GM10266 (cell line): ENCODE measurements around the gene ADH1A.
"Not testable (repeated sequence)": the region's sequence is repeated elsewhere in the genome, so short reads cannot be mapped to it uniquely, and the experiment has no call there.

Experiments
- DNase-seq: peaks from one replicate; pipeline ENCODE4 v3.0.0; 2012; ENCODE audit errors: extremely low spot score
- CTCF ChIP-seq: IDR thresholded peaks from 2 replicates; pipeline ENCODE4 v1.5.1; 2012; ENCODE audit warnings: mild to moderate bottlenecking, low read depth; ENCODE audit not compliant: control insufficient read depth, insufficient read depth; ENCODE audit errors: missing control alignments

ADH1A gene

GRCh38 chr4:99324361-99324760 lies 33.6 kb upstream of the ADH1A start:
- DNase-seq, result no peak
- no peak for TF ChIP-seq CTCF

GRCh38 chr4:99323756-99324155 lies 33.0 kb upstream of the ADH1A start:
- no peak for DNase-seq
- TF ChIP-seq CTCF, result no peak

- no peak for TF ChIP-seq CTCF
- DNase-seq, result no peak
Measured at GRCh38 chr4:99321241-99322191, 30.7 kb upstream of the ADH1A start, which contains the start of gene ADH1B. Gene ADH1B (minus strand): TSS chr4:99321401. CDS start chr4:99321331, 70 bp downstream.

GRCh38 chr4:99317811-99318210 lies 27.0 kb upstream of the ADH1A start:
- DNase-seq, result not testable (repeated sequence)

- DNase-seq, result no peak
- no peak for TF ChIP-seq CTCF
Measured at GRCh38 chr4:99317354-99317753, 26.6 kb upstream of the ADH1A start.

GRCh38 chr4:99315839-99316238 lies 25.1 kb upstream of the ADH1A start:
- no peak for DNase-seq
- no peak for TF ChIP-seq CTCF

GRCh38 chr4:99314211-99314610 lies 23.4 kb upstream of the ADH1A start:
- no peak for TF ChIP-seq CTCF
- DNase-seq, result no peak
